CD4-positive, alpha-beta memory T cell (primary cell): ENCODE results near the gene TMOD2. TPM values are rescaled to one million over a fixed set of nuclear protein-coding genes. Genes with fewer than 3 reads are reported as not detected.

Source experiments
- CTCF ChIA-PET: fragments of 350-600 bp; sonication (Branson Sonifier 250); formaldehyde crosslinking; loops from one replicate; lab custom pipeline; 2021; ENCODE audit warnings: inconsistent platforms; ENCODE audit not compliant: partially characterized antibody; lab: Charles Lee
- POLR2A ChIA-PET: fragments of 350-600 bp; sonication (Branson Sonifier 250); formaldehyde crosslinking; loops from one replicate; lab custom pipeline; 2021; ENCODE audit not compliant: partially characterized antibody; lab: Charles Lee
- DNase-seq, 5 donors: peaks; one replicate each; pipeline versions ENCODE4 v3.0.0 to v3.0.0-alpha.2; 2020 to 2022; ENCODE audit warnings: mixed read lengths in 1 of 5
- H3K27ac ChIP-seq: one replicate; pipeline ENCODE4 v1.7.0; 2013; ENCODE audit warnings: low read depth, low read length
- H3K27me3 ChIP-seq: 2 replicates; pipeline ENCODE4 v1.7.0; 2013; ENCODE audit warnings: mild to moderate bottlenecking, low read length, moderate library complexity; ENCODE audit not compliant: insufficient read depth
- H3K36me3 ChIP-seq: 2 replicates; pipeline ENCODE4 v1.7.0; 2013; ENCODE audit warnings: mild to moderate bottlenecking, low read length, moderate library complexity; ENCODE audit not compliant: insufficient read depth
- H3K4me1 ChIP-seq: 2 replicates; pipeline ENCODE4 v1.7.0; 2013; ENCODE audit warnings: mild to moderate bottlenecking, low read length, moderate library complexity; ENCODE audit not compliant: insufficient read depth
- H3K4me3 ChIP-seq, 2 donors: one replicate each; pipeline ENCODE4 v1.7.0; 2013; ENCODE audit warnings: low read length in 2 of 2, mild to moderate bottlenecking in 1 of 2
- H3K9me3 ChIP-seq, 2 donors: one replicate each; pipeline ENCODE4 v1.7.0; 2013; ENCODE audit warnings: low read length in 2 of 2, control low read depth in 1 of 2; ENCODE audit not compliant: control insufficient read depth in 1 of 2
- H3K27ac Mint-ChIP-seq, 7 donors: one replicate each; pipeline ENCODE4 v1.8.0; 2020 to 2021; ENCODE audit warnings: mixed read lengths in 7 of 7, mild to moderate bottlenecking in 6 of 7, inconsistent platforms in 3 of 7, moderate library complexity in 3 of 7
- H3K27me3 Mint-ChIP-seq, 2 donors: one replicate each; pipeline ENCODE4 v1.8.0; 2020 to 2021; ENCODE audit warnings: mixed read lengths in 2 of 2
- H3K36me3 Mint-ChIP-seq, 2 donors: one replicate each; pipeline ENCODE4 v1.8.0; 2020 to 2021; ENCODE audit warnings: mixed read lengths in 2 of 2, inconsistent platforms in 1 of 2, mild to moderate bottlenecking in 1 of 2
- H3K4me1 Mint-ChIP-seq, 4 donors: one replicate each; pipeline ENCODE4 v1.8.0; 2020 to 2021; ENCODE audit warnings: mixed read lengths in 4 of 4, mild to moderate bottlenecking in 1 of 4
- H3K4me3 Mint-ChIP-seq, 8 donors: one replicate each; pipeline ENCODE4 v1.8.0; 2020 to 2021; ENCODE audit warnings: mixed read lengths in 8 of 8, mild to moderate bottlenecking in 7 of 8, moderate library complexity in 6 of 8, inconsistent platforms in 3 of 8
- H3K9me3 Mint-ChIP-seq, 8 donors: one replicate each; pipeline ENCODE4 v1.8.0; 2020 to 2021; ENCODE audit warnings: mixed read lengths in 8 of 8, mild to moderate bottlenecking in 5 of 8, inconsistent platforms in 3 of 8, moderate library complexity in 1 of 8
- intact Hi-C: fragments of 100-400 bp; cut with micrococcal nuclease; formaldehyde crosslinking; loops from one replicate; pipeline ENCODE4 v1.15.1; 2023
- polyA plus RNA-seq, 2 donors: library from polyadenylated mRNA; unstranded; fragments of 300-500 nt; fragmentation: Illumina TruSeq; gene quantifications; one replicate each; pipeline ENCODE4 v1.2.3, GENCODE V29; 2021
- total RNA-seq, 2 experiments: library from RNA; stranded (reverse); gene quantifications; one replicate each; pipeline ENCODE4 v1.2.3, GENCODE V29; 2021

TMOD2 gene
- 10 to 100 TPM; 20.0 to 20.3 TPM for total RNA-seq
- 1 to 10 TPM; 1.4 to 2.8 TPM for polyA plus RNA-seq

- Mint-ChIP-seq H3K27me3 (peaks cover 2 to 6% of the 10 kb centered on the region in 2 donors), H3K4me3 (peak within 1 kb of the TSS; percentile 86 to 95 (median 88)), H3K27ac (peak within 1 kb of the TSS; percentile 22 to 91 (median 74)), H3K36me3 (no peaks in the 10 kb centered on the region), H3K9me3 (no peaks in the 10 kb centered on the region), H3K4me1 (peaks cover 17 to 50% (median 34%) of the 10 kb centered on the region in 4 donors)
- Histone ChIP-seq H3K27ac (no peak within 1 kb of the TSS), H3K4me3 (peak within 1 kb of the TSS in 1 of 2 donors; percentile 58), H3K9me3 (no peaks in the 10 kb centered on the region), H3K36me3 (no peaks in the 10 kb centered on the region), H3K27me3 (no peaks in the 10 kb centered on the region), H3K4me1 (peaks cover 30% of the 10 kb centered on the region)
- DNase-seq = peak; percentile 42 to 59 (median 51)
- ChIA-PET POLR2A (interaction anchor here (2.0 to 3.2 kb wide), 2 partner anchors 14 to 19 kb away, joined by 8 to 31 read pairs; partner anchors contain the start of gene LYSMD2), CTCF (interaction anchor here (0.9 to 6.5 kb wide), 2 partner anchors 12 to 14 kb away, joined by 3 to 21 read pairs; partner anchors contain the start of gene LYSMD2)
- intact Hi-C loops = loop anchor here (1.0 kb wide), 1 partner anchor 14 kb away; the partner anchor contains the start of gene LYSMD2
Measured at GRCh38 chr15:51750792-51751696, at the start of gene TMOD2. Gene TMOD2, plus strand, starts transcription at chr15:51751597. Its CDS starts 14,845 bp downstream, at chr15:51766442.

DNA sequence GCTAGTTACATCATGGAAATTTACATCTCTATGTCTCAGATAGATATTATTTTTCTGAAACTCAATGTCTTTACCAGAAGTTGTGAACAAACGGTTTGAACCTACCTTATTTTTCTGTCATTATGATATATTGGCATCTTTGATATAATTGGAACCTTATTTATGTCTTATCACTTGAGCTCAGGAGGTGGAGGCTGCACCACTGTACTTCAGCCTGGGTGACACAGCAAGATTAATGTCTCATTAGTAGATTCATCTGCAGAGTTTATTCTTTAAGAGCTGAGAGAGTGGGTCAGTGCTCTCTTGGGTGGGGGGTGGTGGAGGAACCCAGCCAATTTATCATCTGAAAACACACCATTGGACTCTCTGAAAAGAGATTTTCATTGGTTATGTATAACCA lies 48.7 kb upstream of the TMOD2 start:
- Histone ChIP-seq H3K36me3 (no peaks in the 10 kb centered on the region), H3K4me1 (no peaks in the 10 kb centered on the region), H3K27me3 (peaks cover 8% of the 10 kb centered on the region), H3K27ac (no peak overlapping the region), H3K4me3 (no peak overlapping the region), H3K9me3 (no peaks in the 10 kb centered on the region)
- ChIA-PET CTCF (interaction anchor here (0.8 kb wide), 1 partner anchor 12 kb away, joined by 3 read pairs; no protein-coding TSS in a partner anchor), POLR2A (interaction anchor here (1.4 kb wide), 1 partner anchor 34 kb away, joined by 5 read pairs; no protein-coding TSS in a partner anchor)
- H3K36me3 Mint-ChIP-seq = no peaks in the 10 kb centered on the region
- intact Hi-C loops = no loop called here
- no peak overlapping the region for H3K27ac Mint-ChIP-seq
- DNase-seq = no peak
- H3K9me3 Mint-ChIP-seq = peaks cover 0 to 2% (median 0%) of the 10 kb centered on the region in 8 donors
- H3K4me1 Mint-ChIP-seq = no peaks in the 10 kb centered on the region
- H3K4me3 Mint-ChIP-seq = no peak overlapping the region
- peaks cover 15 to 21% of the 10 kb centered on the region in 2 donors for H3K27me3 Mint-ChIP-seq

- no peaks in the 10 kb centered on the region for H3K9me3 Mint-ChIP-seq
- H3K27ac ChIP-seq = no peak overlapping the region
- no peaks in the 10 kb centered on the region for H3K36me3 ChIP-seq
- no peaks in the 10 kb centered on the region for H3K4me1 Mint-ChIP-seq
- H3K4me3 ChIP-seq = no peak overlapping the region
- H3K36me3 Mint-ChIP-seq = no peaks in the 10 kb centered on the region
- H3K9me3 ChIP-seq = no peaks in the 10 kb centered on the region
- H3K4me3 Mint-ChIP-seq = no peak overlapping the region
- ChIA-PET CTCF (interaction anchor here (2.5 kb wide), 1 partner anchor 70 kb away, joined by 7 read pairs; no protein-coding TSS in a partner anchor), POLR2A (no interaction called here)
- H3K27me3 Mint-ChIP-seq = peaks cover 6 to 8% of the 10 kb centered on the region in 2 donors
- intact Hi-C loops = no loop called here
- no peak overlapping the region for H3K27ac Mint-ChIP-seq
- no peak for DNase-seq
- no peaks in the 10 kb centered on the region for H3K4me1 ChIP-seq
- H3K27me3 ChIP-seq = no peaks in the 10 kb centered on the region
Measured at GRCh38 chr15:51706291-51706690, 45.1 kb upstream of the TMOD2 start.

DNA sequence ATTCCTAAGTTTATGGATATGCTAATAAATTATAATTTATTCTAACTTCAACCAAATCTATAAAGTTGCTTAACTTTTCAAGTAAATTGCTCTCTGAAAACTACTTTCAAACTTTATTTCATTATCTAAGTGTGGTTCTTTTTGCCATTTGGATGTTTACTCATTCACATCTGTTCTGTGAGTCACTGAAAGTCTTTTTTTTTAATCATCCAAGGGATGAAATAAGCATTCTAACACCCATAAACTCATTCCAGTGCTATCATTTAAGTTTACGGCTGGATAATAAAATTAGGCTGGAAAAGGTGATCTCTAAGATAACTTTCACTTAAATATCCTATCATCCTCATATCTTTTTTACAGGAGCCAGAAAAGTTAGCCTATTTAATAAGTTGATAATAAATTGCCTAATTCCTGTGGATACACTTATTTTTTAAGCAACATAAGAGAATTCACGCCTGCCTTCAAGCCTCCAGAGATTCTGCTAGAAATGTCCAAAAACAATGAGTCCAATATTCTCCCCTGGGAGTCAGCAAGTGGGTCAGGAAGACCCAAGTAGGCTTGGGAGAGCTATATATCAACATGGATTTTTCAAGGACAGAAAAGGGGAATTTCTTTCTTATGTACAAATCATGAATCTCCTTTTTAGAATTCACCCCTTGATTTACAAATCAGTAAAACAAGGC lies 44.3 kb upstream of the TMOD2 start:
- Histone ChIP-seq H3K27ac (no peak overlapping the region), H3K27me3 (no peaks in the 10 kb centered on the region), H3K4me3 (no peak overlapping the region), H3K36me3 (no peaks in the 10 kb centered on the region), H3K9me3 (no peaks in the 10 kb centered on the region), H3K4me1 (no peaks in the 10 kb centered on the region)
- no peak for DNase-seq
- intact Hi-C loops = no loop called here
- CTCF ChIA-PET = interaction anchor here (0.6 to 2.5 kb wide), 2 partner anchors 70 to 210 kb away, joined by 3 to 7 read pairs; no protein-coding TSS in a partner anchor
- no peaks in the 10 kb centered on the region for H3K4me1 Mint-ChIP-seq
- POLR2A ChIA-PET = no interaction called here
- H3K27ac Mint-ChIP-seq = no peak overlapping the region
- no peaks in the 10 kb centered on the region for H3K36me3 Mint-ChIP-seq
- no peak overlapping the region for H3K4me3 Mint-ChIP-seq
- H3K9me3 Mint-ChIP-seq = no peaks in the 10 kb centered on the region
- H3K27me3 Mint-ChIP-seq = peaks cover 6 to 7% of the 10 kb centered on the region in 2 donors

- Histone ChIP-seq H3K27ac (no peak overlapping the region), H3K4me3 (no peak overlapping the region), H3K9me3 (no peaks in the 10 kb centered on the region), H3K36me3 (no peaks in the 10 kb centered on the region), H3K27me3 (no peaks in the 10 kb centered on the region), H3K4me1 (no peaks in the 10 kb centered on the region)
- Mint-ChIP-seq H3K4me3 (no peak overlapping the region), H3K4me1 (no peaks in the 10 kb centered on the region), H3K36me3 (no peaks in the 10 kb centered on the region), H3K9me3 (no peaks in the 10 kb centered on the region), H3K27me3 (peaks cover 2 to 4% of the 10 kb centered on the region in 2 donors), H3K27ac (no peak overlapping the region)
- POLR2A ChIA-PET = no interaction called here
- DNase-seq = no peak
- CTCF ChIA-PET = interaction anchor here (2.5 kb wide), 1 partner anchor 69 kb away, joined by 7 read pairs; no protein-coding TSS in a partner anchor
- intact Hi-C loops = no loop called here
Measured at GRCh38 chr15:51708013-51708412, 43.4 kb upstream of the TMOD2 start.

- no peaks in the 10 kb centered on the region for H3K9me3 Mint-ChIP-seq
Measured at GRCh38 chr15:51709031-51709430, 42.4 kb upstream of the TMOD2 start.

More at GRCh38 chr15:51709031-51709430, 42.4 kb upstream of the TMOD2 start:
- Mint-ChIP-seq H3K4me3 (no peak overlapping the region), H3K27me3 (peaks cover 1 to 2% of the 10 kb centered on the region in 2 donors), H3K36me3 (peaks cover 0 to 4% of the 10 kb centered on the region in 2 donors), H3K4me1 (no peaks in the 10 kb centered on the region), H3K27ac (no peak overlapping the region)
- intact Hi-C loops = no loop called here
- ChIA-PET POLR2A (no interaction called here), CTCF (interaction anchor here (0.7 kb wide), 1 partner anchor 199 kb away, joined by 3 read pairs; no protein-coding TSS in a partner anchor)
- Histone ChIP-seq H3K4me1 (no peaks in the 10 kb centered on the region), H3K4me3 (no peak overlapping the region), H3K9me3 (no peaks in the 10 kb centered on the region), H3K27me3 (no peaks in the 10 kb centered on the region), H3K36me3 (no peaks in the 10 kb centered on the region), H3K27ac (no peak overlapping the region)
- DNase-seq = no peak
